Measurements from ENCODE around the gene KCNF1. TPM values are rescaled to one million over a fixed set of nuclear protein-coding genes. Genes with fewer than 3 reads are reported as not detected.

KCNF1 gene
- total RNA-seq, 4 donors from 2014 or later = not detected

DNA sequence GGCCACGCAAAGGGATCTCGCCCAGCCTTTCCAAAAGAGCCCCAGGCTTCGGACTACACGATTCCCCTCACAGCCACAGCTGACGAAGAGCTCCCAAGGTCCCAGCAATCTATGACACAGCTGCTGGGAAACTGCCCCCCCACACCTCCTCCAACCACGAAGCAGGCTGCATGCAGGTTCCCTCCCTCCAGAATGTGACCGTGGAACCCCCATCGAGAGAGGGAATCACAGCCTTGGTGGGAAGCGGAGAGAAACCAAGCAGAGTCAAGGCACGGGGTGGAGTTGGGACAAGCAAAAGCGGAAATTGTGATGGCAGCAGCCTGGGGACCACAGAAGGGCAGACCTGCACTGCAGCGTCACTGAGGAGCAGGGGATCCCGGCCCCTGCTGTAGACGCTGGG, 50.3 kb downstream of the KCNF1 start:
- DNase-seq (ENCODE audit: low spot score in 2 of 2) = no peak
- Histone ChIP-seq H3K27ac (no peak overlapping the region), H3K4me1 (no peaks in the 10 kb centered on the region), H3K9me3 (no peaks in the 10 kb centered on the region), H3K27me3 (peaks cover 17% of the 10 kb centered on the region), H3K36me3 (no peaks in the 10 kb centered on the region), H3K4me3 (no peak overlapping the region)
- TF ChIP-seq EP300 (IDR thresholded peaks at IDR 0.05) (no peak), POLR2AphosphoS5 (IDR thresholded peaks at IDR 0.05) (no peak), POLR2A (IDR thresholded peaks at IDR 0.05) (no peak)
- TF ChIP-seq, protein P1, sequence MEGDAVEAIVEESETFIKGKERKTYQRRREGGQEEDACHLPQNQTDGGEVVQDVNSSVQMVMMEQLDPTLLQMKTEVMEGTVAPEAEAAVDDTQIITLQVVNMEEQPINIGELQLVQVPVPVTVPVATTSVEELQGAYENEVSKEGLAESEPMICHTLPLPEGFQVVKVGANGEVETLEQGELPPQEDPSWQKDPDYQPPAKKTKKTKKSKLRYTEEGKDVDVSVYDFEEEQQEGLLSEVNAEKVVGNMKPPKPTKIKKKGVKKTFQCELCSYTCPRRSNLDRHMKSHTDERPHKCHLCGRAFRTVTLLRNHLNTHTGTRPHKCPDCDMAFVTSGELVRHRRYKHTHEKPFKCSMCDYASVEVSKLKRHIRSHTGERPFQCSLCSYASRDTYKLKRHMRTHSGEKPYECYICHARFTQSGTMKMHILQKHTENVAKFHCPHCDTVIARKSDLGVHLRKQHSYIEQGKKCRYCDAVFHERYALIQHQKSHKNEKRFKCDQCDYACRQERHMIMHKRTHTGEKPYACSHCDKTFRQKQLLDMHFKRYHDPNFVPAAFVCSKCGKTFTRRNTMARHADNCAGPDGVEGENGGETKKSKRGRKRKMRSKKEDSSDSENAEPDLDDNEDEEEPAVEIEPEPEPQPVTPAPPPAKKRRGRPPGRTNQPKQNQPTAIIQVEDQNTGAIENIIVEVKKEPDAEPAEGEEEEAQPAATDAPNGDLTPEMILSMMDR (IDR thresholded peaks at IDR 0.05) = no peak
- 90% methylated on average over 13 of the region's 14 CpGs for WGBS

DNA sequence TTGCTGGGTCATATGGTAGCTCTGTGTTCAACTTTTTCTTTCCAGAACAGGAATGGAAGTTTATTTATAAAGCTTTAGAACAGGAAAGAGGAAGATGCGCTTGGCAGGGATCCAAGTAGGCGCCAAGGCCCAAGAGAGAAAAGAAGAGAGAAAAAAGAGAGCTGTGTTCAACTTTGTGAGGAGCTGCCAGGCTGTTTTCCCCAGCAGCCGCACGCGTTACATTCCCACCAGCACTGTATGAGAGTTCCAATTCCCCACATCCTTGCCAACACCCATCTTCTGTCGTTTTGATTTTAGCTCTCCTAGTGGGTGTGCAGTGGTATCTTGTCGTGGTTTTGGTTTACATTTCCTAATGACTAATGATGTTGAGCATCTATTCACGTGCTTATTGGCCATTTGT, 51.4 kb downstream of the KCNF1 start:
- peaks cover 17% of the 10 kb centered on the region for H3K27me3 ChIP-seq
- TF ChIP-seq EP300 (IDR thresholded peaks at IDR 0.05) (no peak), POLR2AphosphoS5 (IDR thresholded peaks at IDR 0.05) (no peak)

More for the DNA sequence above, 51.4 kb downstream of the KCNF1 start:
- WGBS = 22% methylated on average over 8 of the region's 8 CpGs
- no peak overlapping the region for H3K27ac ChIP-seq
- no peaks in the 10 kb centered on the region for H3K9me3 ChIP-seq
- H3K4me1 ChIP-seq = no peaks in the 10 kb centered on the region
- H3K4me3 ChIP-seq = no peak overlapping the region
- no peaks in the 10 kb centered on the region for H3K36me3 ChIP-seq
- no peak for DNase-seq (ENCODE audit: low spot score in 2 of 2)

Other genes starting within 250 kb of the KCNF1 start
- 10 to 100 TPM; 19.4 to 24.7 (median 22.9) TPM for gene NOL10, start 222.0 kb upstream of the KCNF1 start, total RNA-seq
- 1,000 to 10,000 TPM in 1 of 4 donors, 100 to 1,000 TPM in 3; 142 to 1,335 (median 496) TPM for gene ATP6V1C2, start 190.3 kb upstream of the KCNF1 start, total RNA-seq
- 10 to 100 TPM; 40.2 to 77.5 (median 63.1) TPM for gene PDIA6, start 99.1 kb upstream of the KCNF1 start, total RNA-seq
- gene SLC66A3, start 243.5 kb downstream of the KCNF1 start, total RNA-seq = 100 to 1,000 TPM in 1 of 4 donors, 10 to 100 TPM in 3; 30.3 to 101 (median 39.7) TPM